HCT116 (cell line): Measurements from ENCODE around the gene IL31. TPM values are rescaled to one million over a fixed set of nuclear protein-coding genes. Genes with fewer than 3 reads are reported as not detected.

Source experiments
- ATAC-seq: fragments of 200-7000 bp; cut with Tn5 transposase; 2 replicates; pipeline ENCODE4 v1.9.1; 2020; ENCODE audit warnings: mild to moderate bottlenecking, moderate library complexity
- BruUV-seq: library from RNA; stranded (reverse); fragments of 400-500 nt; replicated peaks from 2 replicates; lab custom pipeline; 2021; lab: Mats Ljungman, UMichigan
- CTCF ChIA-PET: fragments of 300-600 bp; sonication (Branson Sonifier 250); formaldehyde crosslinking; loops from one replicate; lab custom pipeline; 2021; ENCODE audit warnings: antibody characterized with exemption; lab: Charles Lee
- POLR2A ChIA-PET: fragments of 300-600, 350-600 bp; sonication (Branson Sonifier 250); formaldehyde crosslinking; loops from one replicate; lab custom pipeline; 2021; ENCODE audit warnings: antibody characterized with exemption; lab: Charles Lee
- RAD21 ChIA-PET, 2 experiments: fragments of 300-600 bp; sonication (Branson Sonifier 250); formaldehyde crosslinking; loops; one replicate each; lab custom pipeline; 2023; ENCODE audit warnings: low total read pairs in 2 of 2; ENCODE audit not compliant: uncharacterized antibody in 2 of 2, unreplicated experiment in 2 of 2, low non-redundant PET in 1 of 2; lab: Charles Lee
- DNase-seq: peaks from one replicate; pipeline ENCODE4 v3.0.0-alpha.2; 2010; ENCODE audit warnings: low read depth, low spot score
- H2AFZ ChIP-seq: fragments of 200-600 bp; shearing (Covaris generic), sonication (generic); 2 replicates; pipeline ENCODE4 v1.6.1; 2017; ENCODE audit warnings: low read depth, mixed run types, mixed read lengths, antibody characterized with exemption, low read length; ENCODE audit not compliant: poor library complexity, severe bottlenecking
- H3K27ac ChIP-seq: 2 replicates; pipeline ENCODE4 v1.5.1; 2012; ENCODE audit warnings: low read depth, low read length
- H3K27me3 ChIP-seq: fragments of 200-600 bp; sonication (generic); 2 replicates; pipeline ENCODE4 v1.6.1; 2016; ENCODE audit warnings: mixed run types, low read length, mixed read lengths; ENCODE audit not compliant: insufficient read depth
- H3K36me3 ChIP-seq, 2 experiments: fragments of 200-500 bp in 1 of 2; fragments of 200-600 bp in 1 of 2; sonication (Bioruptor generic) in 1 of 2; sonication (generic) in 1 of 2; 2 replicates each; pipeline versions ENCODE4 v1.5.1 to v1.6.1; 2014 to 2016; ENCODE audit warnings: low read length in 2 of 2, inconsistent platforms in 1 of 2, mixed read lengths in 1 of 2, mixed run types in 1 of 2; ENCODE audit not compliant: insufficient read depth in 2 of 2, control insufficient read depth in 1 of 2
- H3K4me1 ChIP-seq, 2 experiments: fragments of 200-600 bp in 1 of 2; sonication (generic) in 1 of 2; 2 replicates each; pipeline versions ENCODE4 v1.5.1 to v1.6.1; 2012 to 2017; ENCODE audit warnings: low read length in 2 of 2, inconsistent platforms in 1 of 2, mild to moderate bottlenecking in 1 of 2, mixed read lengths in 1 of 2, mixed run types in 1 of 2, moderate library complexity in 1 of 2; ENCODE audit not compliant: insufficient read depth in 2 of 2, control insufficient read depth in 1 of 2
- H3K4me2 ChIP-seq: fragments of 200-600 bp; sonication (generic); 2 replicates; pipeline ENCODE4 v1.6.1; 2017; ENCODE audit warnings: mixed run types, low read length, mixed read lengths
- H3K4me3 ChIP-seq, 2 experiments: fragments of 200-600 bp in 1 of 2; sonication (generic) in 1 of 2; replicated peaks in 1 of 2; 2 replicates each; pipeline ENCODE4 v1.5.1; 2011 to 2016; ENCODE audit warnings: low read length in 2 of 2, control low read depth in 1 of 2, low read depth in 1 of 2, mild to moderate bottlenecking in 1 of 2, mixed read lengths in 1 of 2, mixed run types in 1 of 2
- H3K79me2 ChIP-seq: fragments of 200-600 bp; sonication (generic); 2 replicates; pipeline ENCODE4 v1.6.1; 2017; ENCODE audit warnings: mild to moderate bottlenecking, mixed run types, low read length, moderate library complexity, mixed read lengths; ENCODE audit not compliant: insufficient read depth
- H3K9ac ChIP-seq: fragments of 200-600 bp; sonication (generic); 2 replicates; pipeline ENCODE4 v1.6.1; 2016; ENCODE audit warnings: low read length, mixed read lengths
- H3K9me2 ChIP-seq: fragments of 200-600 bp; sonication (generic), shearing (Covaris generic); 2 replicates; pipeline ENCODE4 v1.6.1; 2017; ENCODE audit warnings: mixed run types, mild to moderate bottlenecking, moderate library complexity; ENCODE audit not compliant: insufficient read depth
- H3K9me3 ChIP-seq, 2 experiments: fragments of 200-500 bp in 1 of 2; fragments of 200-600 bp in 1 of 2; sonication (Bioruptor generic) in 1 of 2; sonication (generic) in 1 of 2; 2 replicates each; pipeline ENCODE4 v1.6.1; 2014 to 2017; ENCODE audit warnings: low read length in 2 of 2, mixed read lengths in 2 of 2, inconsistent platforms in 1 of 2, low read depth in 1 of 2, mild to moderate bottlenecking in 1 of 2, mixed run types in 1 of 2, moderate library complexity in 1 of 2; ENCODE audit not compliant: control insufficient read depth in 1 of 2, insufficient read depth in 1 of 2
- H4K20me1 ChIP-seq: fragments of 200-600 bp; sonication (generic), shearing (Covaris generic); 2 replicates; pipeline ENCODE4 v1.6.1; 2017; ENCODE audit warnings: mixed run types, mild to moderate bottlenecking, moderate library complexity; ENCODE audit not compliant: insufficient read depth
- ATF3 ChIP-seq: IDR thresholded peaks from 2 replicates; pipeline ENCODE4 v1.6.1; 2012
- CBX3 ChIP-seq: IDR thresholded peaks from 2 replicates; pipeline ENCODE4 v1.6.1; 2012; ENCODE audit warnings: low read depth
- CEBPB ChIP-seq: IDR thresholded peaks from 2 replicates; pipeline ENCODE4 v1.6.1; 2012; ENCODE audit warnings: low read depth
- CTCF ChIP-seq, 3 experiments: fragments of 200-600 bp in 1 of 3; sonication (generic) in 1 of 3; IDR thresholded peaks in 2 of 3; conservative IDR thresholded peaks in 1 of 3; 2 replicates each; pipeline ENCODE4 v1.5.1; 2012 to 2017; ENCODE audit warnings: low read depth in 2 of 3, low read length in 2 of 3, antibody characterized with exemption in 1 of 3, borderline replicate concordance in 1 of 3, control low read depth in 1 of 3, mild to moderate bottlenecking in 1 of 3, mixed read lengths in 1 of 3, mixed run types in 1 of 3, moderate library complexity in 1 of 3; ENCODE audit not compliant: insufficient read depth in 1 of 3
- EGR1 ChIP-seq: IDR thresholded peaks from 2 replicates; pipeline ENCODE4 v1.6.1; 2012; ENCODE audit warnings: low read depth
- ELF1 ChIP-seq: IDR thresholded peaks from 2 replicates; pipeline ENCODE4 v1.6.1; 2012; ENCODE audit warnings: low read depth, borderline replicate concordance
- EZH2 ChIP-seq: fragments of 200-600 bp; sonication (generic); IDR thresholded peaks from 2 replicates; pipeline ENCODE4 v1.6.1; 2017; ENCODE audit warnings: antibody characterized with exemption, mixed run types
- EZH2phosphoT487 ChIP-seq: fragments of 200-600 bp; IDR thresholded peaks from 2 replicates; pipeline ENCODE4 v1.6.1; 2018; ENCODE audit warnings: antibody characterized with exemption, borderline replicate concordance
- FOSL1 ChIP-seq: IDR thresholded peaks from 2 replicates; pipeline ENCODE4 v1.6.1; 2012; ENCODE audit warnings: low read depth
- JUND ChIP-seq: IDR thresholded peaks from 2 replicates; pipeline ENCODE4 v1.6.1; 2012
- POLR2A ChIP-seq: IDR thresholded peaks from 2 replicates; pipeline ENCODE4 v1.7.0; 2011; ENCODE audit warnings: borderline replicate concordance; ENCODE audit not compliant: insufficient read depth, insufficient read length; ENCODE audit errors: extremely low read depth
- POLR2AphosphoS5 ChIP-seq: IDR thresholded peaks from 2 replicates; pipeline ENCODE4 v1.6.1; 2011; ENCODE audit warnings: mild to moderate bottlenecking, low read depth, low read length, moderate library complexity
- RAD21 ChIP-seq: IDR thresholded peaks from 2 replicates; pipeline ENCODE4 v1.6.1; 2012; ENCODE audit warnings: low read depth, mild to moderate bottlenecking
- SIN3A ChIP-seq: IDR thresholded peaks from 2 replicates; pipeline ENCODE4 v1.6.1; 2012; ENCODE audit warnings: low read depth
- SRF ChIP-seq: IDR thresholded peaks from 2 replicates; pipeline ENCODE4 v1.6.1; 2012; ENCODE audit warnings: low read depth
- YY1 ChIP-seq: IDR thresholded peaks from 2 replicates; pipeline ENCODE4 v1.6.1; 2011; ENCODE audit warnings: low read length, low read depth, moderate library complexity, mild to moderate bottlenecking; ENCODE audit not compliant: insufficient replicate concordance; ENCODE audit errors: extremely low read depth
- ZBTB33 ChIP-seq: IDR thresholded peaks from 2 replicates; pipeline ENCODE4 v1.6.1; 2011; ENCODE audit warnings: mild to moderate bottlenecking, low read length, moderate library complexity; ENCODE audit not compliant: insufficient replicate concordance; ENCODE audit errors: extremely low read depth
- ZFX ChIP-seq: fragments of 450-650 bp; IDR thresholded peaks from 2 replicates; pipeline ENCODE4 v1.6.1; 2017
- ZNF274 ChIP-seq: fragments of 200-500 bp; sonication (Bioruptor generic); IDR thresholded peaks from 2 replicates; pipeline ENCODE4 v1.6.1; 2014; ENCODE audit warnings: mild to moderate bottlenecking, low read depth, low read length, inconsistent platforms
- intact Hi-C: fragments of 100-400 bp; cut with micrococcal nuclease; formaldehyde crosslinking; loops from 2 replicates; pipeline ENCODE4 v1.10.0; 2022
- total RNA-seq: library from RNA; stranded (reverse); gene quantifications from one replicate; pipeline ENCODE4 v1.2.1, GENCODE V29; 2021; ENCODE audit not compliant: unreplicated experiment

IL31 gene
- total RNA-seq, 1 experiment from 2014 or later, result not detected

GRCh38 chr12:122142857-122143256 lies 31.2 kb downstream of the IL31 start (continued):
- TF ChIP-seq ZBTB33 (no peak), EGR1 (no peak), CBX3 (no peak)

- H3K4me1 ChIP-seq, result no peaks in the 10 kb centered on the region
- H3K4me3 ChIP-seq, result no peak overlapping the region
- H3K4me2 ChIP-seq, result no peak overlapping the region
- ChIA-PET POLR2A (no interaction called here), CTCF (no interaction called here)
- no TSS peak for BruUV-seq
- H3K9me2 ChIP-seq, result no peaks in the 10 kb centered on the region
- no peak for ATAC-seq
- H3K9me3 ChIP-seq, result no peaks in the 10 kb centered on the region
- H3K9ac ChIP-seq, result no peak overlapping the region
- H3K36me3 ChIP-seq, result peaks cover 7 to 25% of the 10 kb centered on the region in 2 experiments; a peak in 3 of 4 replicates
- TF ChIP-seq CBX3, result no peak
- TF ChIP-seq CTCF (IDR thresholded peaks at IDR 0.05 in 2 of 3, conservative IDR thresholded peaks at IDR 0.05 in 1 of 3; ENCODE audit: borderline replicate concordance in 1 of 3, insufficient read depth in 1 of 3, low read depth in 2 of 3, low read length in 2 of 3), result no peak
- no peak for TF ChIP-seq POLR2A
- TF ChIP-seq YY1, result no peak
- TF ChIP-seq ZFX, result no peak
- no peak for TF ChIP-seq POLR2AphosphoS5
- TF ChIP-seq RAD21, result no peak
- TF ChIP-seq EGR1, result no peak
- no peak for TF ChIP-seq SIN3A
- TF ChIP-seq CEBPB, result no peak
- no peak for TF ChIP-seq ELF1
- no peak for TF ChIP-seq ZNF274
- TF ChIP-seq JUND, result no peak
- no peak for TF ChIP-seq EZH2phosphoT487
- no peak for TF ChIP-seq SRF
- TF ChIP-seq ATF3, result no peak
- TF ChIP-seq EZH2, result no peak
- TF ChIP-seq FOSL1, result no peak
- no peak for TF ChIP-seq ZBTB33
- TF ChIP-seq, all 23 proteins: peak for 0
- no peak for DNase-seq
- H3K79me2 ChIP-seq, result no peaks in the 10 kb centered on the region
- no peaks in the 10 kb centered on the region for H3K27me3 ChIP-seq
- H4K20me1 ChIP-seq, result no peaks in the 10 kb centered on the region
- intact Hi-C loops, result no loop called here
- H2AFZ ChIP-seq, result no peak overlapping the region
- RAD21 ChIA-PET, result no interaction called here
- no peak overlapping the region for H3K27ac ChIP-seq
Measured at GRCh38 chr12:122141911-122142725, 31.9 kb downstream of the IL31 start.
